AG09319 (cell line): ENCODE results near the gene NFKBIE.

Source experiments
- DNase-seq: peaks from one replicate; pipeline ENCODE4 v3.0.0-alpha.2; 2010; ENCODE audit warnings: low read depth; ENCODE audit errors: extremely low read depth
- CTCF ChIP-seq: IDR thresholded peaks from 2 replicates; pipeline ENCODE4 v1.5.1; 2011; ENCODE audit warnings: low read depth, mild to moderate bottlenecking, inconsistent platforms, low read length, moderate library complexity

Gene NFKBIE

GRCh38 chr6:44224029-44224964 is 41.1 kb downstream of the NFKBIE start:
- no peak for DNase-seq
- TF ChIP-seq CTCF, result no peak

GRCh38 chr6:44223319-44224028 is 41.9 kb downstream of the NFKBIE start, which contains the start of gene SLC29A1:
TSS of gene SLC29A1 (plus strand) at chr6:44223595. CDS start at chr6:44227314, 3,719 bp downstream.
- DNase-seq, result no peak
- TF ChIP-seq CTCF, result no peak; the same call in none of the 2 replicates

- DNase-seq, result no peak
- no peak for TF ChIP-seq CTCF
Observed at GRCh38 chr6:44222486-44223318, 42.6 kb downstream of the NFKBIE start.

GRCh38 chr6:44221961-44222335 is 43.4 kb downstream of the NFKBIE start:
- TF ChIP-seq CTCF, result no peak
- no peak for DNase-seq

GRCh38 chr6:44221291-44221960 is 43.9 kb downstream of the NFKBIE start:
- TF ChIP-seq CTCF, result peak; percentile 82
- DNase-seq, result peak; percentile 48

- TF ChIP-seq CTCF, result no peak
- DNase-seq, result no peak
Observed at GRCh38 chr6:44220913-44221290, 44.4 kb downstream of the NFKBIE start.
